ENCODE results near the gene PAQR3.

PAQR3 gene

GRCh38 chr4:78962597-78963115, 23.4 kb upstream of the PAQR3 start:
- TF ChIP-seq CTCF (IDR thresholded peaks at IDR 0.05; ENCODE audit: low read depth, low read length, missing control alignments), result no peak
- H3K4me3 ChIP-seq (replicated peaks; ENCODE audit: low read depth, low read length), result no peak overlapping the region
- DNase-seq (ENCODE audit: extremely low read depth, low read depth), result no peak

- TF ChIP-seq CTCF (IDR thresholded peaks at IDR 0.05; ENCODE audit: low read depth, low read length, missing control alignments), result no peak
- no peak overlapping the region for H3K4me3 ChIP-seq (replicated peaks; ENCODE audit: low read depth, low read length)
- DNase-seq (ENCODE audit: extremely low read depth, low read depth), result no peak
These were observed 21.7 kb upstream of the PAQR3 start for GRCh38 chr4:78960926-78961325.

GRCh38 chr4:78956975-78957374, 17.7 kb upstream of the PAQR3 start:
- DNase-seq (ENCODE audit: extremely low read depth, low read depth), result no peak
- TF ChIP-seq CTCF (IDR thresholded peaks at IDR 0.05; ENCODE audit: low read depth, low read length, missing control alignments), result no peak
- H3K4me3 ChIP-seq (replicated peaks; ENCODE audit: low read depth, low read length), result no peak overlapping the region

- DNase-seq (ENCODE audit: extremely low read depth, low read depth), result no peak
These were observed 14.8 kb upstream of the PAQR3 start for GRCh38 chr4:78953769-78954666.

GRCh38 chr4:78953231-78953630, 14.0 kb upstream of the PAQR3 start:
- no peak for DNase-seq (ENCODE audit: extremely low read depth, low read depth)
- no peak for TF ChIP-seq CTCF (IDR thresholded peaks at IDR 0.05; ENCODE audit: low read depth, low read length, missing control alignments)
- no peak overlapping the region for H3K4me3 ChIP-seq (replicated peaks; ENCODE audit: low read depth, low read length)

More at GRCh38 chr4:78953769-78954666, 14.8 kb upstream of the PAQR3 start:
- H3K4me3 ChIP-seq (replicated peaks; ENCODE audit: low read depth, low read length), result no peak overlapping the region
- peak; percentile 44 for TF ChIP-seq CTCF (IDR thresholded peaks at IDR 0.05; ENCODE audit: low read depth, low read length, missing control alignments)

- no peak overlapping the region for H3K4me3 ChIP-seq (replicated peaks; ENCODE audit: low read depth, low read length)
- peak; percentile 58 for TF ChIP-seq CTCF (IDR thresholded peaks at IDR 0.05; ENCODE audit: low read depth, low read length, missing control alignments)
- no peak for DNase-seq (ENCODE audit: extremely low read depth, low read depth)
These were observed 12.7 kb upstream of the PAQR3 start for GRCh38 chr4:78951862-78952472.

All from HFF-Myc (cell line).